T-helper 1 cell treated with Interleukin-12 subunit alpha and Interleukin-12 subunit beta and Interleukin-4 antibody, amounts not matched to agents 30 ng/mL and 1 ng/mL, for 36 hours (primary cell): Measurements from ENCODE around the gene SPATA45. TPM values are rescaled to one million over a fixed set of nuclear protein-coding genes. Genes with fewer than 3 reads are reported as not detected.
"Not testable (repeated sequence)": the region's sequence is repeated elsewhere in the genome, so short reads cannot be mapped to it uniquely, and the experiment has no call there.

Experiments
- intact Hi-C: fragments of 100-400 bp; cut with micrococcal nuclease; formaldehyde crosslinking; loops from one replicate; pipeline ENCODE4 v1.15.1; 2024
- total RNA-seq: library from RNA; stranded (reverse); gene quantifications from 2 replicates; pipeline ENCODE4 v1.2.3, GENCODE V29; 2022

Gene SPATA45
- total RNA-seq, 1 donor from 2014 or later: not detected

- intact Hi-C loops: not testable (repeated sequence)
Measured at GRCh38 chr1:212833211-212834207, 13.9 kb downstream of the SPATA45 start.

GRCh38 chr1:212828395-212828794, 19.1 kb downstream of the SPATA45 start:
- intact Hi-C loops: no loop called here

- intact Hi-C loops: no loop called here
Measured at GRCh38 chr1:212827831-212828278, 19.6 kb downstream of the SPATA45 start.

GRCh38 chr1:212827171-212827776, 20.2 kb downstream of the SPATA45 start:
- intact Hi-C loops: no loop called here

- intact Hi-C loops: no loop called here
Measured at GRCh38 chr1:212825798-212826452, 21.5 kb downstream of the SPATA45 start.

- intact Hi-C loops: no loop called here
Measured at GRCh38 chr1:212824201-212824600, 23.2 kb downstream of the SPATA45 start.

- intact Hi-C loops: no loop called here
Measured at GRCh38 chr1:212822956-212823355, 24.5 kb downstream of the SPATA45 start.

- intact Hi-C loops: no loop called here
Measured at GRCh38 chr1:212820969-212821368, 26.5 kb downstream of the SPATA45 start.

GRCh38 chr1:212819726-212820125, 27.7 kb downstream of the SPATA45 start:
- intact Hi-C loops: no loop called here

GRCh38 chr1:212816567-212817278, 30.7 kb downstream of the SPATA45 start:
- intact Hi-C loops: no loop called here

- intact Hi-C loops: loop anchor here (1.0 kb wide), 1 partner anchor 181 kb away; no protein-coding TSS in a partner anchor
Measured at GRCh38 chr1:212814537-212815334, 32.7 kb downstream of the SPATA45 start.

- intact Hi-C loops: no loop called here
Measured at GRCh38 chr1:212805767-212806166, 41.7 kb downstream of the SPATA45 start.

- intact Hi-C loops: no loop called here
Measured at GRCh38 chr1:212797681-212798080, 49.8 kb downstream of the SPATA45 start.

- intact Hi-C loops: loop anchor here (5.0 kb wide), 1 partner anchor 227 kb away; no protein-coding TSS in a partner anchor
Measured at GRCh38 chr1:212794561-212795014, 52.9 kb downstream of the SPATA45 start.

GRCh38 chr1:212792396-212792908, 55.0 kb downstream of the SPATA45 start:
- intact Hi-C loops: loop anchor here (5.0 kb wide), 1 partner anchor 225 kb away; no protein-coding TSS in a partner anchor

GRCh38 chr1:212791676-212792395, 55.6 kb downstream of the SPATA45 start, which contains the start of the genes NSL1 and TATDN3:
Gene NSL1 (minus strand): TSS chr1:212791777. CDS start chr1:212791763, 14 bp downstream.
Gene TATDN3 (plus strand): TSS chr1:212791894. CDS start chr1:212791922, 28 bp downstream.
- intact Hi-C loops: loop anchor here (1.0 to 5.0 kb wide), 14 partner anchors 23 to 1811 kb away; partner anchors contain the start of genes ANGEL2, ATF3, BATF3 and CENPF

- intact Hi-C loops: loop anchor here (1.0 to 5.0 kb wide), 14 partner anchors 22 to 1812 kb away; partner anchors contain the start of genes ANGEL2, ATF3, BATF3 and CENPF
Measured at GRCh38 chr1:212791261-212791675, 56.2 kb downstream of the SPATA45 start.

- intact Hi-C loops: no loop called here
Measured at GRCh38 chr1:212785871-212786270, 61.6 kb downstream of the SPATA45 start.

- intact Hi-C loops: no loop called here
Measured at GRCh38 chr1:212783976-212784375, 63.5 kb downstream of the SPATA45 start.
